Measurements from ENCODE around the gene DPF1. TPM values are rescaled to one million over a fixed set of nuclear protein-coding genes. Genes with fewer than 3 reads are reported as not detected.
"Not testable (repeated sequence)": the region's sequence is repeated elsewhere in the genome, so short reads cannot be mapped to it uniquely, and the experiment has no call there.

DPF1 gene
- total RNA-seq, 2 experiments from 2014 or later: not detected

DNA sequence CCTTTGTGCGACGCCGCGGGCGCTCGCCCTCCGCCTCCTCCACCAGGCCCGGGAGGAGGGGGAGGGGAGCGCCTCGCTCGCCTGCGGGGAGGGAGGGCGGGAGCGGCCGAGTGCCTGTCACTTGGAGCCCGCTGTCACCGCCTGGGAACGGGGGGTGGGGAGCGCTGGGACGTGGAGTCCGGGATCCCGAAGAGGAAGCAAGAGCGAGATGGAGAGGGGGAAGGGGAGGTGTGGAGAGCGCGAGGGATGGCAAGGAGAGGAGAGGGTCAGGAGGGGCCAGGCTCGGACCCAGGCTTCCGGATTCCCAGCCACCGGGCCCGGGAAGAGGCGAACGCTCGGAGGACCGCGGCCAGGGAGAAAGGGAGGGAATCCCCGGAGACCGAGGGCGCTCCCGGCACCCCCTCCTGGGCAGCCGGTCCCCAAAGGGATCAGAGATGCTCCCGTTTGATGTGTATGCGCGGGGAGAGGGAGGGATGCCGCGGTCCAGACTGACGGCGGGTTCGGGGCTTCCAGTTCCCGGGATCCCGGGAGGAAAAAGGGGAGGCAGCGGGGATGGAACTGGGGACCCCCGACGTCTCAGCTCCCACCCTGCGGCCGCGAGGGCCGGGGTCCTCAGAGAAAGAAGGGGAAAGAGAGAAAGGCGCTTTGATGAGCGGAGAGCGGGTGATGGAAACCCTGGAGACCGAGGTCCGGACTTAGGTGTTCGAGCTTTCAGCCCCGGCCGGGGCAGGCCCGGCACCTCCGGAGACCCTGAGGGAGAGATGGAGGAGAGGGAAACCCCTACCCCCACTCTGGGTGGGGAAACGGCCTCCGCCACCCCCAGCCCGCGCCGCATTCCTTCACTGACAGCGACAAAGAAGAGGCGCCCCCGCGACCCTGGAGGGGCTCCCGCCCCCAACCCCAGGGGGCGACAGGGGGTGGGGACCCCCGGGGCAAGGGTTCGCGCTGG, 4.7 kb upstream of the DPF1 start:
- Mint-ChIP-seq H3K4me1 (ENCODE audit: low read depth) (peaks cover 18% of the 10 kb centered on the region), H3K4me3 (peak overlapping the region; percentile 48), H3K27me3 (peaks cover 81% of the 10 kb centered on the region), H3K27ac (no peak overlapping the region), H3K36me3 (ENCODE audit: low read depth) (no peaks in the 10 kb centered on the region), H3K9me3 (no peaks in the 10 kb centered on the region)
- no peaks in the 10 kb centered on the region for H3K36me3 ChIP-seq (ENCODE audit: insufficient read depth, low read length)
- no peak overlapping the region for H3K4me3 ChIP-seq (ENCODE audit: low read length)
- H3K4me1 ChIP-seq (ENCODE audit: insufficient read depth, low read length): peaks cover 30% of the 10 kb centered on the region
- peaks cover 0 to 16% of the 10 kb centered on the region in 2 experiments for H3K9me3 ChIP-seq (ENCODE audit: control insufficient read depth in 1 of 2, insufficient read depth in 1 of 2, low read length in 2 of 2)
- DNase-seq (no peak), ATAC-seq (ENCODE audit: poor library complexity) (no peak)
- H3K27ac ChIP-seq (ENCODE audit: low read depth in 1 of 2, low read length in 2 of 2): no peak overlapping the region
- TF ChIP-seq, protein P1, sequence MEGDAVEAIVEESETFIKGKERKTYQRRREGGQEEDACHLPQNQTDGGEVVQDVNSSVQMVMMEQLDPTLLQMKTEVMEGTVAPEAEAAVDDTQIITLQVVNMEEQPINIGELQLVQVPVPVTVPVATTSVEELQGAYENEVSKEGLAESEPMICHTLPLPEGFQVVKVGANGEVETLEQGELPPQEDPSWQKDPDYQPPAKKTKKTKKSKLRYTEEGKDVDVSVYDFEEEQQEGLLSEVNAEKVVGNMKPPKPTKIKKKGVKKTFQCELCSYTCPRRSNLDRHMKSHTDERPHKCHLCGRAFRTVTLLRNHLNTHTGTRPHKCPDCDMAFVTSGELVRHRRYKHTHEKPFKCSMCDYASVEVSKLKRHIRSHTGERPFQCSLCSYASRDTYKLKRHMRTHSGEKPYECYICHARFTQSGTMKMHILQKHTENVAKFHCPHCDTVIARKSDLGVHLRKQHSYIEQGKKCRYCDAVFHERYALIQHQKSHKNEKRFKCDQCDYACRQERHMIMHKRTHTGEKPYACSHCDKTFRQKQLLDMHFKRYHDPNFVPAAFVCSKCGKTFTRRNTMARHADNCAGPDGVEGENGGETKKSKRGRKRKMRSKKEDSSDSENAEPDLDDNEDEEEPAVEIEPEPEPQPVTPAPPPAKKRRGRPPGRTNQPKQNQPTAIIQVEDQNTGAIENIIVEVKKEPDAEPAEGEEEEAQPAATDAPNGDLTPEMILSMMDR (IDR thresholded peaks at IDR 0.05): no peak
- H3K27me3 ChIP-seq (ENCODE audit: control insufficient read depth in 1 of 2, insufficient read depth in 2 of 2, low read length in 2 of 2): peaks cover 61 to 62% of the 10 kb centered on the region in 2 experiments
- CTCF ChIA-PET: interaction anchor here (1.0 kb wide), 1 partner anchor 326 kb away, joined by 3 read pairs; no protein-coding TSS in a partner anchor
- intact Hi-C loops (cut with DNase I, micrococcal nuclease): loop anchor here in 1 of 2 experiments (5.0 kb wide), 1 partner anchor 321 kb away; the partner anchor contains the start of genes SIPA1L3 and WDR87
- POLR2A ChIA-PET: no interaction called here

DNA sequence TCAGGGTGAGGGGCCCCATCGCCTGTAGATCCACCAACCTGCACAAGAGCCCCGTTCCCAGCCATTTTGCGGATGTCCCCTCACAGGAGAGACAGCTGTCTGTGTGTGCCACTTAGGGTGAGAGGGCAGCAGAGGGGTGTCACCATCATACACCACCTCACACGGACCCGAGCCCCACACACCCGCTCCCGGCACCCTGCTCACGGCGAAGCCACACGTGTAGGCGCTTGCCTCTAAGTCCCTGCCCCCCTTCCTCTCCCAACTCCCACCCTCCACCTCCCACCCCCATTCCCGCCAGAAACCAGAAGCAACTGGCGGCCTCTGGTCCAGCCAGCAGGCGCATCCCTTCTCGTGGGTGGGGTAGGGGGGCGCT, 4.0 kb upstream of the DPF1 start:
- Mint-ChIP-seq H3K9me3 (no peaks in the 10 kb centered on the region), H3K4me1 (ENCODE audit: low read depth) (peaks cover 25% of the 10 kb centered on the region), H3K27ac (no peak overlapping the region), H3K4me3 (no peak overlapping the region), H3K27me3 (peaks cover 85% of the 10 kb centered on the region), H3K36me3 (ENCODE audit: low read depth) (no peaks in the 10 kb centered on the region)
- ATAC-seq (ENCODE audit: poor library complexity) (no peak), DNase-seq (no peak)
- H3K4me3 ChIP-seq (ENCODE audit: low read length): no peak overlapping the region
- H3K27me3 ChIP-seq (ENCODE audit: control insufficient read depth in 1 of 2, insufficient read depth in 2 of 2, low read length in 2 of 2): peaks cover 68 to 70% of the 10 kb centered on the region in 2 experiments
- CTCF ChIA-PET: interaction anchor here (1.0 kb wide), 1 partner anchor 325 kb away, joined by 3 read pairs; no protein-coding TSS in a partner anchor
- no peaks in the 10 kb centered on the region for H3K36me3 ChIP-seq (ENCODE audit: insufficient read depth, low read length)
- POLR2A ChIA-PET: no interaction called here
- H3K27ac ChIP-seq (ENCODE audit: low read depth in 1 of 2, low read length in 2 of 2): no peak overlapping the region
- TF ChIP-seq, protein P1 (IDR thresholded peaks at IDR 0.05): no peak
- H3K9me3 ChIP-seq (ENCODE audit: control insufficient read depth in 1 of 2, insufficient read depth in 1 of 2, low read length in 2 of 2): peaks cover 0 to 16% of the 10 kb centered on the region in 2 experiments
- H3K4me1 ChIP-seq (ENCODE audit: insufficient read depth, low read length): peaks cover 33% of the 10 kb centered on the region
- intact Hi-C loops (cut with DNase I, micrococcal nuclease): loop anchor here in 1 of 2 experiments (5.0 kb wide), 1 partner anchor 321 kb away; the partner anchor contains the start of genes SIPA1L3 and WDR87

DNA sequence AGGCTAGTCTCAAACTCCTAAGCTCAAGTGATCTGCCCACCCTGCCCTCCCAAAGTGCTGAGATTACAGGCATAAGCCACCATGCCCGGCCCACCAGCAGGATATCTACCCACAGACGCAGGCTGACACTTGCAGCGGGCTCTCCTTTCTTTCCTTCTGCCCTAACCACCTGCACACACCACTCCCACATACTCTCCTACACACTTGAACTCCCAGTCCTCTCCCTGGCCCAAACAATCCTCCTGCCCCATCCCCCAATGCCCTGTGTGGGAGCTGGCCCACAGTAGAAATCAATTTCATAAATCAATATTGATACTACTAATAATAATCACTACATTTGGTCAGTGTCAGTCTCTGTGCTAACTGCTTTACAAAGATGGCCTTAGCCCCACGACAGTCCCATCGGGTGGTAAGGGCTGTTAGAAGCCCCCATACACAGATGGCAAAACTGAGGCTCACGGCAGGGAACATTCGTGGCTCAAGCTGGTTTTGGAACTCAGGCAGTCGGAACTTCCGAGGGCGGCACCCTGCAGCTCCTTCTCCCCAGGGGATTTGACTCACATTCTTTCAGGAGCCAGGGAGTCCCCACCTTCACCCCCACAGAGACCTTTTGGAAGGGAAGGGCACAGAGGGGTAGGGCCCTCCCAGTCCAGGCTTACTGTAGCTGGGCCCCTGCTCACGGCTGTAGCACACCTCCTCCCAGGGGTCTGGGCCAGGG, 3.4 kb upstream of the DPF1 start:
- Histone ChIP-seq H3K27me3 (ENCODE audit: control insufficient read depth in 1 of 2, insufficient read depth in 2 of 2, low read length in 2 of 2) (peaks cover 73 to 74% of the 10 kb centered on the region in 2 experiments), H3K36me3 (ENCODE audit: insufficient read depth, low read length) (no peaks in the 10 kb centered on the region), H3K4me3 (ENCODE audit: low read length) (no peak overlapping the region), H3K9me3 (ENCODE audit: control insufficient read depth in 1 of 2, insufficient read depth in 1 of 2, low read length in 2 of 2) (peaks cover 0 to 16% of the 10 kb centered on the region in 2 experiments), H3K4me1 (ENCODE audit: insufficient read depth, low read length) (peaks cover 33% of the 10 kb centered on the region), H3K27ac (ENCODE audit: low read depth in 1 of 2, low read length in 2 of 2) (no peak overlapping the region)
- no peak overlapping the region for H3K27ac Mint-ChIP-seq
- intact Hi-C loops (cut with DNase I, micrococcal nuclease): loop anchor here in 1 of 2 experiments (5.0 kb wide), 1 partner anchor 320 kb away; the partner anchor contains the start of genes SIPA1L3 and WDR87
- no peaks in the 10 kb centered on the region for H3K36me3 Mint-ChIP-seq (ENCODE audit: low read depth)
- no peak overlapping the region for H3K4me3 Mint-ChIP-seq
- no peak for ATAC-seq (ENCODE audit: poor library complexity)
- TF ChIP-seq, protein P1 (IDR thresholded peaks at IDR 0.05): no peak
- peaks cover 27% of the 10 kb centered on the region for H3K4me1 Mint-ChIP-seq (ENCODE audit: low read depth)
- POLR2A ChIA-PET: no interaction called here
- no peaks in the 10 kb centered on the region for H3K9me3 Mint-ChIP-seq
- peaks cover 84% of the 10 kb centered on the region for H3K27me3 Mint-ChIP-seq
- CTCF ChIA-PET: interaction anchor here (0.9 to 1.2 kb wide), 3 partner anchors 147 to 325 kb away, joined by 3 to 4 read pairs (median 3); partner anchors contain the start of gene PSMD8
- no peak for DNase-seq

DNA sequence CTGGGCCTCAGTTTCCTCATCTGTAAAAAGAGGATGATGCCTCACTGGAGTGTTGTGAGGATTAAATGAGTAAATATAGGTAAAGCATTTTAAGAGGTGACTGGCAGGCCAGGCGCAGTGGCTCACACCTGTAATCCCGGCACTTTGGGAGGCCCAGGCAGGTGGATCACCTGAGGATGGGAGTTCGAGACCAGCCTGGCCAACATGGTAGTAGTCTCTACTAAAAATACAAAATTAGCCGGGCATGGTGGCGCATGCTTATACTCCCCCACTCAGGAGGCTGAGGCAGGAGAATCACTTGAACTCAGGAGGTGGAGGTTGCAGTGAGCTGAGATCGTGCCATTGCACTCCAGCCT, 819 bp upstream of the DPF1 start:
- H3K27me3 ChIP-seq (ENCODE audit: control insufficient read depth in 1 of 2, insufficient read depth in 2 of 2, low read length in 2 of 2): peaks cover 66 to 75% of the 10 kb centered on the region in 2 experiments
- peaks cover 31% of the 10 kb centered on the region for H3K4me1 ChIP-seq (ENCODE audit: insufficient read depth, low read length)
- H3K9me3 Mint-ChIP-seq; H3K27ac ChIP-seq (ENCODE audit: low read depth in 1 of 2, low read length in 2 of 2); DNase-seq; H3K27ac Mint-ChIP-seq; H3K36me3 ChIP-seq (ENCODE audit: insufficient read depth, low read length); H3K4me3 ChIP-seq (ENCODE audit: low read length); H3K36me3 Mint-ChIP-seq (ENCODE audit: low read depth); ATAC-seq (ENCODE audit: poor library complexity); POLR2A ChIA-PET: not testable (repeated sequence)
- CTCF ChIA-PET: interaction anchor here (1.2 kb wide), 1 partner anchor 323 kb away, joined by 7 read pairs; no protein-coding TSS in a partner anchor
- Mint-ChIP-seq H3K4me3 (peak overlapping the region; percentile 59), H3K4me1 (ENCODE audit: low read depth) (peaks cover 24% of the 10 kb centered on the region), H3K27me3 (peaks cover 81% of the 10 kb centered on the region)
- peaks cover 0 to 16% of the 10 kb centered on the region in 2 experiments for H3K9me3 ChIP-seq (ENCODE audit: control insufficient read depth in 1 of 2, insufficient read depth in 1 of 2, low read length in 2 of 2)
- intact Hi-C loops (cut with DNase I, micrococcal nuclease): loop anchor here in 1 of 2 experiments (5.0 kb wide), 1 partner anchor 318 kb away; the partner anchor contains the start of genes SIPA1L3 and WDR87
